HepG2 (cell line): ENCODE results near the gene ZBTB43. TPM values are rescaled to one million over a fixed set of nuclear protein-coding genes. Genes with fewer than 3 reads are reported as not detected.

Experiments used
- ATF6 ChIP-seq: sonication (generic); formaldehyde crosslinking; conservative IDR thresholded peaks from 2 replicates; pipeline ENCODE4 v1.4.0; 2020; ENCODE audit warnings: missing genetic modification reagents
- FOXA3 ChIP-seq: IDR thresholded peaks from 2 replicates; pipeline ENCODE4 v1.6.1; 2016; ENCODE audit warnings: missing genetic modification reagents, missing compliant biosample characterization
- IKZF4 ChIP-seq: sonication (generic); formaldehyde crosslinking; IDR thresholded peaks from 2 replicates; pipeline ENCODE4 v1.5.1; 2020; ENCODE audit warnings: borderline replicate concordance, mild to moderate bottlenecking, low read depth, missing genetic modification reagents; ENCODE audit errors: not compliant biosample characterization
- KDM3A ChIP-seq: IDR thresholded peaks from 2 replicates; pipeline ENCODE4 v1.6.1; 2018; ENCODE audit warnings: low read depth, missing compliant biosample characterization
- SMAD3 ChIP-seq: sonication (generic); formaldehyde crosslinking; IDR thresholded peaks from 2 replicates; pipeline ENCODE4 v1.4.0; 2020; ENCODE audit warnings: missing genetic modification reagents
- SMARCC2 ChIP-seq: fragments of 450-650 bp; IDR thresholded peaks from 2 replicates; pipeline ENCODE4 v1.6.1; 2017; ENCODE audit warnings: antibody characterized with exemption, mild to moderate bottlenecking
- TEAD2 ChIP-seq: sonication (generic); formaldehyde crosslinking; IDR thresholded peaks from 2 replicates; pipeline ENCODE4 v1.9.0; 2021; ENCODE audit warnings: missing genetic modification reagents
- TEAD3 ChIP-seq: optimal IDR thresholded peaks from 2 replicates; pipeline ENCODE3; 2016; ENCODE audit warnings: borderline replicate concordance
- TMF1 ChIP-seq: sonication (generic); formaldehyde crosslinking; IDR thresholded peaks from 2 replicates; pipeline ENCODE4 v1.8.1; 2022; ENCODE audit warnings: low read depth, missing genetic modification reagents
- ZBTB42 ChIP-seq: sonication (generic); formaldehyde crosslinking; IDR thresholded peaks from 2 replicates; pipeline ENCODE4 v1.5.0; 2020; ENCODE audit warnings: mild to moderate bottlenecking, missing genetic modification reagents
- ZNF124 ChIP-seq: sonication (generic); formaldehyde crosslinking; IDR thresholded peaks from 2 replicates; pipeline ENCODE4 v1.4.0; 2020; ENCODE audit warnings: missing genetic modification reagents
- ZNF431 ChIP-seq: sonication (generic); formaldehyde crosslinking; IDR thresholded peaks from 2 replicates; pipeline ENCODE4 v1.9.0; 2022; ENCODE audit warnings: missing genetic modification reagents, low read depth, mild to moderate bottlenecking, borderline replicate concordance
- ZNF441 ChIP-seq: sonication (generic); formaldehyde crosslinking; IDR thresholded peaks from 2 replicates; pipeline ENCODE4 v1.7.0; 2021; ENCODE audit warnings: missing genetic modification reagents, borderline replicate concordance
- ZNF556 ChIP-seq: sonication (generic); formaldehyde crosslinking; IDR thresholded peaks from 2 replicates; pipeline ENCODE4 v1.4.0; 2020; ENCODE audit warnings: mild to moderate bottlenecking, missing genetic modification reagents, borderline replicate concordance
- ZNF567 ChIP-seq: sonication (generic); formaldehyde crosslinking; IDR thresholded peaks from 2 replicates; pipeline ENCODE4 v1.8.1; 2023; ENCODE audit warnings: mild to moderate bottlenecking, missing genetic modification reagents, borderline replicate concordance
- polyA plus RNA-seq, 8 experiments: library from polyadenylated mRNA; depleted of rRNA in 3 of 8; stranded (reverse) in 7 of 8; unstranded in 1 of 8; fragments of >200 nt; fragmentation: Illumina TruSeq in 4 of 8; extraction: Trizol in 4 of 8; gene quantifications; 2 replicates each; pipeline versions ENCODE4 v1.2.1 to v1.2.3, GENCODE V29; 2011 to 2016; ENCODE audit warnings: low read depth in 4 of 8, missing spikeins in 1 of 8, mixed read lengths in 1 of 8; ENCODE audit not compliant: insufficient read depth in 1 of 8
- total RNA-seq, 5 experiments: library from RNA; depleted of rRNA; stranded (reverse); fragments of >200 nt; fragmentation: Illumina TruSeq; extraction: Trizol; gene quantifications; 2 replicates each; pipeline ENCODE4 v1.2.3, GENCODE V29; 2016; ENCODE audit warnings: low read depth in 1 of 5
- TF ChIP-seq, protein P1 (sequence below): sonication (generic); formaldehyde crosslinking; IDR thresholded peaks from 2 replicates; pipeline ENCODE4 v1.4.0; 2020; ENCODE audit warnings: mild to moderate bottlenecking, missing genetic modification reagents
- TF ChIP-seq, protein P2 (sequence below): IDR thresholded peaks from 2 replicates; pipeline ENCODE4 v1.6.1; 2016; ENCODE audit warnings: missing biosample characterization, missing genetic modification reagents, low read depth
- TF ChIP-seq, protein P3 (sequence below), 2 experiments: fragments of 450-650 bp in 1 of 2; sonication (generic) in 1 of 2; formaldehyde crosslinking; IDR thresholded peaks; 2 replicates each; pipeline versions ENCODE4 v1.5.0 to v1.8.0; 2020 to 2022; ENCODE audit warnings: mild to moderate bottlenecking in 1 of 2, missing genetic modification reagents in 1 of 2
- TF ChIP-seq, protein P4 (sequence below): sonication (generic); formaldehyde crosslinking; IDR thresholded peaks from 2 replicates; pipeline ENCODE4 v1.5.1; 2020; ENCODE audit warnings: mild to moderate bottlenecking, missing genetic modification reagents, moderate library complexity
- TF ChIP-seq, protein P5 (sequence below): sonication (generic); formaldehyde crosslinking; IDR thresholded peaks from 2 replicates; pipeline ENCODE4 v1.9.0; 2021; ENCODE audit warnings: missing genetic modification reagents, mild to moderate bottlenecking, borderline replicate concordance

Gene ZBTB43
- total and polyA plus RNA-seq, 2 of the 13 experiments (the other 11 are each of a cell fraction or from before 2014, with no cell fraction given): 7.1 to 31.4 TPM

- TF ChIP-seq, protein P1, sequence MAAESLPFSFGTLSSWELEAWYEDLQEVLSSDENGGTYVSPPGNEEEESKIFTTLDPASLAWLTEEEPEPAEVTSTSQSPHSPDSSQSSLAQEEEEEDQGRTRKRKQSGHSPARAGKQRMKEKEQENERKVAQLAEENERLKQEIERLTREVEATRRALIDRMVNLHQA (CRISPR knock-in tag): no peak
- TF ChIP-seq, protein P2, sequence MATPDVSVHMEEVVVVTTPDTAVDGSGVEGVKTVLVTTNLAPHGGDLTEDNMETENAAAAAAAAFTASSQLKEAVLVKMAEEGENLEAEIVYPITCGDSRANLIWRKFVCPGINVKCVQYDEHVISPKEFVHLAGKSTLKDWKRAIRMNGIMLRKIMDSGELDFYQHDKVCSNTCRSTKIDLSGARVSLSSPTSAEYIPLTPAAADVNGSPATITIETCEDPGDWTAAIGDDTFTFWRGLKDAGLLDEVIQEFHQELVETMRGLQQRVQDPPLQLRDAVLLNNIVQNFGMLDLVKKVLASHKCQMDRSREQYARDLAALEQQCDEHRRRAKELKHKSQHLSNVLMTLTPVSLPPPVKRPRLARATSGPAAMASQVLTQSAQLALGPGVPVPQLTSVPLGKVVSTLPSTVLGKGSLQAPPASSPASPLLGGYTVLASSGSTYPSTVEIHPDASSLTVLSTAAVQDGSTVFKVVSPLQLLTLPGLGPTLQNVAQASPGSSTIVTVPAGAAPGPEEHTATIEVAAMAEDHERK (CRISPR knock-in tag): 0 out of 2 replicates have a peak, but pooled peaks have one; percentile 43
- TF ChIP-seq, protein P3, sequence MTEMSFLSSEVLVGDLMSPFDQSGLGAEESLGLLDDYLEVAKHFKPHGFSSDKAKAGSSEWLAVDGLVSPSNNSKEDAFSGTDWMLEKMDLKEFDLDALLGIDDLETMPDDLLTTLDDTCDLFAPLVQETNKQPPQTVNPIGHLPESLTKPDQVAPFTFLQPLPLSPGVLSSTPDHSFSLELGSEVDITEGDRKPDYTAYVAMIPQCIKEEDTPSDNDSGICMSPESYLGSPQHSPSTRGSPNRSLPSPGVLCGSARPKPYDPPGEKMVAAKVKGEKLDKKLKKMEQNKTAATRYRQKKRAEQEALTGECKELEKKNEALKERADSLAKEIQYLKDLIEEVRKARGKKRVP (CRISPR knock-in tag; IDR thresholded peaks at IDR 0.05): peak in 1 of 2 experiments; percentile 75; a peak in 2 of 4 replicates
- TF ChIP-seq ZNF556 (peak; percentile 51; the same call in 1 of the 2 replicates), ZBTB42 (CRISPR knock-in tag) (0 out of 2 replicates have a peak, but pooled peaks have one; percentile 42), ZNF124 (CRISPR knock-in tag) (0 out of 2 replicates have a peak, but pooled peaks have one; percentile 12), ATF6 (no peak), SMAD3 (CRISPR knock-in tag) (peak; percentile 64; the same call in 1 of the 2 replicates), TMF1 (CRISPR knock-in tag) (peak; percentile 78; the same call in 1 of the 2 replicates), ZNF567 (CRISPR knock-in tag) (no peak), IKZF4 (CRISPR knock-in tag) (peak; percentile 27), ZNF431 (no peak; the same call in 1 of the 2 replicates), FOXA3 (CRISPR knock-in tag) (0 out of 2 replicates have a peak, but pooled peaks have one; percentile 10), KDM3A (CRISPR knock-in tag) (no peak), TEAD3 (CRISPR knock-in tag) (no peak), SMARCC2 (no peak), TEAD2 (CRISPR knock-in tag) (no peak), ZNF441 (CRISPR knock-in tag) (no peak)
- TF ChIP-seq, protein P4, sequence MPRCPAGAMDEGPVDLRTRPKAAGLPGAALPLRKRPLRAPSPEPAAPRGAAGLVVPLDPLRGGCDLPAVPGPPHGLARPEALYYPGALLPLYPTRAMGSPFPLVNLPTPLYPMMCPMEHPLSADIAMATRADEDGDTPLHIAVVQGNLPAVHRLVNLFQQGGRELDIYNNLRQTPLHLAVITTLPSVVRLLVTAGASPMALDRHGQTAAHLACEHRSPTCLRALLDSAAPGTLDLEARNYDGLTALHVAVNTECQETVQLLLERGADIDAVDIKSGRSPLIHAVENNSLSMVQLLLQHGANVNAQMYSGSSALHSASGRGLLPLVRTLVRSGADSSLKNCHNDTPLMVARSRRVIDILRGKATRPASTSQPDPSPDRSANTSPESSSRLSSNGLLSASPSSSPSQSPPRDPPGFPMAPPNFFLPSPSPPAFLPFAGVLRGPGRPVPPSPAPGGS (CRISPR knock-in tag): no peak
- TF ChIP-seq, protein P5, sequence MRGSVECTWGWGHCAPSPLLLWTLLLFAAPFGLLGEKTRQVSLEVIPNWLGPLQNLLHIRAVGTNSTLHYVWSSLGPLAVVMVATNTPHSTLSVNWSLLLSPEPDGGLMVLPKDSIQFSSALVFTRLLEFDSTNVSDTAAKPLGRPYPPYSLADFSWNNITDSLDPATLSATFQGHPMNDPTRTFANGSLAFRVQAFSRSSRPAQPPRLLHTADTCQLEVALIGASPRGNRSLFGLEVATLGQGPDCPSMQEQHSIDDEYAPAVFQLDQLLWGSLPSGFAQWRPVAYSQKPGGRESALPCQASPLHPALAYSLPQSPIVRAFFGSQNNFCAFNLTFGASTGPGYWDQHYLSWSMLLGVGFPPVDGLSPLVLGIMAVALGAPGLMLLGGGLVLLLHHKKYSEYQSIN (CRISPR knock-in tag): no peak
Measured at GRCh38 chr9:126804696-126805553, at the start of gene ZBTB43 (continued).
